HepG2 (cell line): Measurements from ENCODE around the gene RNASE13. TPM values are rescaled to one million over a fixed set of nuclear protein-coding genes. Genes with fewer than 3 reads are reported as not detected.

Experiments
- KDM5B ChIP-seq: sonication (generic); formaldehyde crosslinking; IDR thresholded peaks from 2 replicates; pipeline ENCODE4 v1.4.0; 2020; ENCODE audit warnings: missing genetic modification reagents, mild to moderate bottlenecking, borderline replicate concordance
- MXD1 ChIP-seq: sonication (generic); formaldehyde crosslinking; IDR thresholded peaks from 2 replicates; pipeline ENCODE4 v1.4.0; 2020; ENCODE audit warnings: mild to moderate bottlenecking, missing genetic modification reagents
- NFIC ChIP-seq: IDR thresholded peaks from 2 replicates; pipeline ENCODE4 v1.6.1; 2012; ENCODE audit warnings: mild to moderate bottlenecking, low read length, inconsistent platforms
- NR1H2 ChIP-seq: sonication (generic); formaldehyde crosslinking; IDR thresholded peaks from 2 replicates; pipeline ENCODE4 v1.8.1; 2022; ENCODE audit warnings: low read depth, missing genetic modification reagents, borderline replicate concordance
- NR2C2 ChIP-seq: sonication (generic); formaldehyde crosslinking; IDR thresholded peaks from 2 replicates; pipeline ENCODE4 v1.4.0; 2020; ENCODE audit warnings: missing genetic modification reagents, mild to moderate bottlenecking, moderate library complexity, borderline replicate concordance
- RXRA ChIP-seq: sonication (generic); formaldehyde crosslinking; IDR thresholded peaks from 2 replicates; pipeline ENCODE4 v1.5.1; 2020; ENCODE audit warnings: missing genetic modification reagents
- SNAPC4 ChIP-seq: sonication (generic); formaldehyde crosslinking; IDR thresholded peaks from 2 replicates; pipeline ENCODE4 v1.4.0; 2020; ENCODE audit warnings: mild to moderate bottlenecking, missing genetic modification reagents
- SOX13 ChIP-seq, 3 experiments: fragments of 450-650 bp in 1 of 3; sonication (generic) in 1 of 3; formaldehyde crosslinking in 1 of 3; IDR thresholded peaks in 2 of 3; conservative IDR thresholded peaks in 1 of 3; 2 replicates each; pipeline versions ENCODE4 v1.5.0 to v1.6.1; 2016 to 2020; ENCODE audit warnings: antibody characterized with exemption in 1 of 3, mild to moderate bottlenecking in 1 of 3, missing compliant biosample characterization in 1 of 3, missing genetic modification reagents in 1 of 3, moderate library complexity in 1 of 3
- WIZ ChIP-seq: sonication (generic); formaldehyde crosslinking; IDR thresholded peaks from 2 replicates; pipeline ENCODE4 v1.5.1; 2020; ENCODE audit warnings: mild to moderate bottlenecking, missing genetic modification reagents
- ZC3H13 ChIP-seq: sonication (generic); formaldehyde crosslinking; IDR thresholded peaks from 2 replicates; pipeline ENCODE4 v1.8.1; 2023; ENCODE audit warnings: mild to moderate bottlenecking, missing genetic modification reagents, moderate library complexity
- polyA plus RNA-seq, 8 experiments: library from polyadenylated mRNA; depleted of rRNA in 3 of 8; stranded (reverse) in 7 of 8; unstranded in 1 of 8; fragments of >200 nt; fragmentation: Illumina TruSeq in 4 of 8; extraction: Trizol in 4 of 8; gene quantifications; 2 replicates each; pipeline versions ENCODE4 v1.2.1 to v1.2.3, GENCODE V29; 2011 to 2016; ENCODE audit warnings: low read depth in 4 of 8, missing spikeins in 1 of 8, mixed read lengths in 1 of 8; ENCODE audit not compliant: insufficient read depth in 1 of 8
- total RNA-seq, 5 experiments: library from RNA; depleted of rRNA; stranded (reverse); fragments of >200 nt; fragmentation: Illumina TruSeq; extraction: Trizol; gene quantifications; 2 replicates each; pipeline ENCODE4 v1.2.3, GENCODE V29; 2016; ENCODE audit warnings: low read depth in 1 of 5
- TF ChIP-seq, protein P1 (sequence below): sonication (generic); formaldehyde crosslinking; IDR thresholded peaks from 2 replicates; pipeline ENCODE4 v1.5.1; 2020; ENCODE audit warnings: missing genetic modification reagents, mild to moderate bottlenecking, borderline replicate concordance
- TF ChIP-seq, protein P2 (sequence below): IDR thresholded peaks from 2 replicates; pipeline ENCODE4 v1.6.1; 2012; ENCODE audit warnings: low read length, improper control_type of control experiment

Gene RNASE13
- total and polyA plus RNA-seq, 2 of the 13 experiments (the other 11 are each of a cell fraction or from before 2014, with no cell fraction given), result 1.0 TPM; not detected in 1

- TF ChIP-seq NR2C2 (CRISPR knock-in tag) (peak; percentile 35; the same call in 1 of the 2 replicates), NR1H2 (CRISPR knock-in tag) (no peak), MXD1 (CRISPR knock-in tag) (no peak), SNAPC4 (peak; percentile 83; the same call in 1 of the 2 replicates), SOX13 (IDR thresholded peaks at IDR 0.05) (no peak), SOX13 (CRISPR knock-in tag; conservative IDR thresholded peaks at IDR 0.05 in 1 of 2, IDR thresholded peaks at IDR 0.05 in 1 of 2) (no peak), KDM5B (peak; percentile 1; the same call in 1 of the 2 replicates), WIZ (0 out of 2 replicates have a peak, but pooled peaks have one; percentile 67), NFIC (peak; percentile 16; the same call in 1 of the 2 replicates), RXRA (CRISPR knock-in tag) (peak; percentile 45; the same call in 1 of the 2 replicates), ZC3H13 (no peak)
- TF ChIP-seq, protein P1, sequence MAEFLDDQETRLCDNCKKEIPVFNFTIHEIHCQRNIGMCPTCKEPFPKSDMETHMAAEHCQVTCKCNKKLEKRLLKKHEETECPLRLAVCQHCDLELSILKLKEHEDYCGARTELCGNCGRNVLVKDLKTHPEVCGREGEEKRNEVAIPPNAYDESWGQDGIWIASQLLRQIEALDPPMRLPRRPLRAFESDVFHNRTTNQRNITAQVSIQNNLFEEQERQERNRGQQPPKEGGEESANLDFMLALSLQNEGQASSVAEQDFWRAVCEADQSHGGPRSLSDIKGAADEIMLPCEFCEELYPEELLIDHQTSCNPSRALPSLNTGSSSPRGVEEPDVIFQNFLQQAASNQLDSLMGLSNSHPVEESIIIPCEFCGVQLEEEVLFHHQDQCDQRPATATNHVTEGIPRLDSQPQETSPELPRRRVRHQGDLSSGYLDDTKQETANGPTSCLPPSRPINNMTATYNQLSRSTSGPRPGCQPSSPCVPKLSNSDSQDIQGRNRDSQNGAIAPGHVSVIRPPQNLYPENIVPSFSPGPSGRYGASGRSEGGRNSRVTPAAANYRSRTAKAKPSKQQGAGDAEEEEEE (CRISPR knock-in tag), result 0 out of 2 replicates have a peak, but pooled peaks have one; percentile 16
- TF ChIP-seq, protein P2, sequence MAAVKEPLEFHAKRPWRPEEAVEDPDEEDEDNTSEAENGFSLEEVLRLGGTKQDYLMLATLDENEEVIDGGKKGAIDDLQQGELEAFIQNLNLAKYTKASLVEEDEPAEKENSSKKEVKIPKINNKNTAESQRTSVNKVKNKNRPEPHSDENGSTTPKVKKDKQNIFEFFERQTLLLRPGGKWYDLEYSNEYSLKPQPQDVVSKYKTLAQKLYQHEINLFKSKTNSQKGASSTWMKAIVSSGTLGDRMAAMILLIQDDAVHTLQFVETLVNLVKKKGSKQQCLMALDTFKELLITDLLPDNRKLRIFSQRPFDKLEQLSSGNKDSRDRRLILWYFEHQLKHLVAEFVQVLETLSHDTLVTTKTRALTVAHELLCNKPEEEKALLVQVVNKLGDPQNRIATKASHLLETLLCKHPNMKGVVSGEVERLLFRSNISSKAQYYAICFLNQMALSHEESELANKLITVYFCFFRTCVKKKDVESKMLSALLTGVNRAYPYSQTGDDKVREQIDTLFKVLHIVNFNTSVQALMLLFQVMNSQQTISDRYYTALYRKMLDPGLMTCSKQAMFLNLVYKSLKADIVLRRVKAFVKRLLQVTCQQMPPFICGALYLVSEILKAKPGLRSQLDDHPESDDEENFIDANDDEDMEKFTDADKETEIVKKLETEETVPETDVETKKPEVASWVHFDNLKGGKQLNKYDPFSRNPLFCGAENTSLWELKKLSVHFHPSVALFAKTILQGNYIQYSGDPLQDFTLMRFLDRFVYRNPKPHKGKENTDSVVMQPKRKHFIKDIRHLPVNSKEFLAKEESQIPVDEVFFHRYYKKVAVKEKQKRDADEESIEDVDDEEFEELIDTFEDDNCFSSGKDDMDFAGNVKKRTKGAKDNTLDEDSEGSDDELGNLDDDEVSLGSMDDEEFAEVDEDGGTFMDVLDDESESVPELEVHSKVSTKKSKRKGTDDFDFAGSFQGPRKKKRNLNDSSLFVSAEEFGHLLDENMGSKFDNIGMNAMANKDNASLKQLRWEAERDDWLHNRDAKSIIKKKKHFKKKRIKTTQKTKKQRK, result no peak
Observed at GRCh38 chr14:21023817-21024584, 10.6 kb downstream of the RNASE13 start (continued).
